GM12874 (cell line): ENCODE measurements around the gene MCM7.

Source experiments
- TF ChIP-seq, protein P1 (sequence below): IDR thresholded peaks from 2 replicates; pipeline ENCODE4 v1.5.1; 2011; ENCODE audit warnings: low read depth, mild to moderate bottlenecking, control low read depth, low read length, moderate library complexity; ENCODE audit not compliant: insufficient read depth

MCM7 gene

DNA sequence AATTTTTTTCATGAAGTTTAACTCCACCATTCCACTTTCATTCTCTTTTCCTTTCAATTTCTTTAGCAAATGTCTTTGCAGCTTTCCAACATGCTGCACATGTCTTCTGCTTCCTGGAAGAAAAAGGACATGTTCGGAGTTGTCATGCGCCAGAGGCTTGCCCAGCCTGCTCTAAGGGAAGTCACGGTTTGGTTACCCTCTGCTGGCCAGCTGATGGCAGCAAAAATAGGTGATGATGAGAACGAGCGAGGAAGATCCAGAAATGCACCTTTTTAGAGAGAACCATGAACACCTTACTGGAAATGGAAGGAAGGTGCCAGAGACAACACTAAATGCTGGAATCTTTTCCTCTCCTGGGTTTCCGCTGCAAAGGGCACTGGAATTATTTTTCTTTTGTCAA is 56.5 kb downstream of the MCM7 start:
- TF ChIP-seq, protein P1, sequence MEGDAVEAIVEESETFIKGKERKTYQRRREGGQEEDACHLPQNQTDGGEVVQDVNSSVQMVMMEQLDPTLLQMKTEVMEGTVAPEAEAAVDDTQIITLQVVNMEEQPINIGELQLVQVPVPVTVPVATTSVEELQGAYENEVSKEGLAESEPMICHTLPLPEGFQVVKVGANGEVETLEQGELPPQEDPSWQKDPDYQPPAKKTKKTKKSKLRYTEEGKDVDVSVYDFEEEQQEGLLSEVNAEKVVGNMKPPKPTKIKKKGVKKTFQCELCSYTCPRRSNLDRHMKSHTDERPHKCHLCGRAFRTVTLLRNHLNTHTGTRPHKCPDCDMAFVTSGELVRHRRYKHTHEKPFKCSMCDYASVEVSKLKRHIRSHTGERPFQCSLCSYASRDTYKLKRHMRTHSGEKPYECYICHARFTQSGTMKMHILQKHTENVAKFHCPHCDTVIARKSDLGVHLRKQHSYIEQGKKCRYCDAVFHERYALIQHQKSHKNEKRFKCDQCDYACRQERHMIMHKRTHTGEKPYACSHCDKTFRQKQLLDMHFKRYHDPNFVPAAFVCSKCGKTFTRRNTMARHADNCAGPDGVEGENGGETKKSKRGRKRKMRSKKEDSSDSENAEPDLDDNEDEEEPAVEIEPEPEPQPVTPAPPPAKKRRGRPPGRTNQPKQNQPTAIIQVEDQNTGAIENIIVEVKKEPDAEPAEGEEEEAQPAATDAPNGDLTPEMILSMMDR, result 0 out of 2 replicates have a peak, but pooled peaks have one; percentile 16
